Measurements from ENCODE around the gene SLC22A16. TPM values are rescaled to one million over a fixed set of nuclear protein-coding genes. Genes with fewer than 3 reads are reported as not detected.
"Not testable (repeated sequence)": the region's sequence is repeated elsewhere in the genome, so short reads cannot be mapped to it uniquely, and the experiment has no call there.

SLC22A16 gene
- total and polyA plus RNA-seq, 2 experiments from 2014 or later: not detected

DNA sequence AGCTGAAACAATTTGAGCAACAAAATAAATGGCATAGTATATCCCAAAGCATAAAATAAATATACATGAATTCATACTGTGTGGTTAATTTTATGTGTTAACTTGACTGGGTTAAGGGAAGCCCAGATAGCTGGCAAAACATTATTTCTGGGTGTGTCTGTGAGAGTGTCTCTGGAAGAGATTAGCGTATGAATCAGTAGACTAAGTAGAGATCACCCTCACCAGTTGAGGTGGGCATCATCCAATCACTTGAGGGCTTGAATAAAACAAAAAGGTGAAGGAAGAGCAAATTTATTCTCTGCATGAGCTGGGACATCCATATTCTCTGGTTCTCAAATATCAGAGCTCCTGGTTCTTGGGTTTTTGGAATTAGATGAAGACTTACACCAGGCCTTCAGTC lies 17.9 kb downstream of the SLC22A16 start:
- DNase-seq (ENCODE audit: low read depth in 1 of 2, low spot score in 1 of 2): no peak
- Histone ChIP-seq H3K27ac (no peak overlapping the region), H3K27me3 (no peaks in the 10 kb centered on the region), H3K4me3 (no peak overlapping the region), H3K36me3 (no peaks in the 10 kb centered on the region), H3K4me1 (ENCODE audit: low read depth) (no peaks in the 10 kb centered on the region), H3K9me3 (ENCODE audit: low read depth) (no peaks in the 10 kb centered on the region)
- TF ChIP-seq, protein P1, sequence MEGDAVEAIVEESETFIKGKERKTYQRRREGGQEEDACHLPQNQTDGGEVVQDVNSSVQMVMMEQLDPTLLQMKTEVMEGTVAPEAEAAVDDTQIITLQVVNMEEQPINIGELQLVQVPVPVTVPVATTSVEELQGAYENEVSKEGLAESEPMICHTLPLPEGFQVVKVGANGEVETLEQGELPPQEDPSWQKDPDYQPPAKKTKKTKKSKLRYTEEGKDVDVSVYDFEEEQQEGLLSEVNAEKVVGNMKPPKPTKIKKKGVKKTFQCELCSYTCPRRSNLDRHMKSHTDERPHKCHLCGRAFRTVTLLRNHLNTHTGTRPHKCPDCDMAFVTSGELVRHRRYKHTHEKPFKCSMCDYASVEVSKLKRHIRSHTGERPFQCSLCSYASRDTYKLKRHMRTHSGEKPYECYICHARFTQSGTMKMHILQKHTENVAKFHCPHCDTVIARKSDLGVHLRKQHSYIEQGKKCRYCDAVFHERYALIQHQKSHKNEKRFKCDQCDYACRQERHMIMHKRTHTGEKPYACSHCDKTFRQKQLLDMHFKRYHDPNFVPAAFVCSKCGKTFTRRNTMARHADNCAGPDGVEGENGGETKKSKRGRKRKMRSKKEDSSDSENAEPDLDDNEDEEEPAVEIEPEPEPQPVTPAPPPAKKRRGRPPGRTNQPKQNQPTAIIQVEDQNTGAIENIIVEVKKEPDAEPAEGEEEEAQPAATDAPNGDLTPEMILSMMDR (IDR thresholded peaks at IDR 0.05; ENCODE audit: low read depth, low read length): no peak

DNA sequence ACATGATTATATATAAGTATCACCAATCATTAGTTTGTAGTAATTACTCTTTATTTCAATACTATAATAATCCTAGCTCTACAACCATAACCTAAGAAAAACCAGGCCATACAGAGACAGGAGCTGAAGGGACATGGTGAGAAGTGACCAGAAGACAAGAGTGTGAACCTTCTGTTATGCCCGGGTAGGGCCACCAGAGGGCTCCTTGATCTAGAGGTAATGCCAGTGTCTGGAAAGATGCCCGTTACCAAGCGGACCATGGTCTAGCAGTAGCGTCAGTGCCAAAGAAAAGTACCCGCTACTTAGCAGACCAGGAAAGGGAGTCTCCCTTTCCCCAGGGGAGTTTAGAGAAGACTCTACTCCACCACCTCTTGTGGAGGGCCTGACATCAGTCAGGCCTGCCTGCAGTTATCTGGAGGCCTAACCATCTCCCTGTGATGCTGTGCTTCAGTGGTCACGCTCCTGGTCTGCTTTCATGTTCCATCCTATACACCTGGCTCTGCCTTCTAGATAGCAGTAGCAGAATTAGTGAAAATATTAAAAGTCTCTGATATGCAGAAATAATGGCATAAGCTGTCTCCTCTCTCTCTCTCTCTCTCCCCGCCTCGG lies 18.7 kb downstream of the SLC22A16 start:
- TF ChIP-seq, protein P1 (IDR thresholded peaks at IDR 0.05; ENCODE audit: low read depth, low read length): peak; percentile 48
- DNase-seq (ENCODE audit: low read depth in 1 of 2, low spot score in 1 of 2): peak in 1 of 2 donors; percentile 58
- not testable (repeated sequence) for H3K4me3 ChIP-seq; H3K4me1 ChIP-seq (ENCODE audit: low read depth); H3K36me3 ChIP-seq; H3K27ac ChIP-seq; H3K27me3 ChIP-seq; H3K9me3 ChIP-seq (ENCODE audit: low read depth)

DNA sequence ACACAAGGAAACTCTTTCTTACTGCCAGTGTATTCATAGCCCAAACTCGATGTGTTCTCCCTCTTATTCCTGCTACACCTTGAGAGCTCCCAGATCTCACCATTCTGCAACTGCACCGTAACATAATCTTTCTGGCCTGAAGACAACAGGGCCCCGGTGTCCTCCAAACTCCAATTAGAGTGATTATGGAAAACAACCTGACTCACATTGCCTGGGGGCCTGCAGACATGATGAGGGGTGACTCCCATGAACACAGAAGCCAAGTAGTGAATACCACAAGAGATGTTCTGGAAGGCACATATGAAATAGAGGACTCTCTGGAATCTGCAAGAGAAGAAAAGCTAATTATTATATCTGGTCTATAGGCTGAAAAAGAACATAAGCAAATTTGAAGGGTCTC lies 19.7 kb downstream of the SLC22A16 start:
- DNase-seq (ENCODE audit: low read depth in 1 of 2, low spot score in 1 of 2): no peak
- Histone ChIP-seq H3K4me3 (no peak overlapping the region), H3K36me3 (no peaks in the 10 kb centered on the region), H3K27ac (no peak overlapping the region), H3K27me3 (no peaks in the 10 kb centered on the region), H3K9me3 (ENCODE audit: low read depth) (no peaks in the 10 kb centered on the region), H3K4me1 (ENCODE audit: low read depth) (peaks cover 4% of the 10 kb centered on the region)
- TF ChIP-seq, protein P1 (IDR thresholded peaks at IDR 0.05; ENCODE audit: low read depth, low read length): no peak

DNA sequence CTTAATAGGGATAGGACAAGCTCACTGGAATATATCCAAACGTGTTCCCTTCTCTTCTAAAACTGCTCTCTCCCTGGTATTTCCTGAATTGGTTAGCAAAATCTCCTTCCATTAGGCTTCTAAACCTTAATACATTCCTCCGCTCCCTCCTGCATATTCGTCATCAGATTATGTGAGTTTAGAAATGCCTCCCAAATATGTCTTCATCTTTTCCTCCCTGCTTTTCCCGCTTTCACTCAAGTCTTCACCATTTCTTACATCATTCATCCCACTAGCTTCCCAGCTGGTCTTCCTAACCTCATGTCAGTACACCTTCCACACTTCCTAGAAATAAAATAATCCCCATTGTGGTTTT lies 26.9 kb downstream of the SLC22A16 start:
- no peak overlapping the region for H3K4me3 ChIP-seq
- TF ChIP-seq, protein P1 (IDR thresholded peaks at IDR 0.05; ENCODE audit: low read depth, low read length): no peak
- no peak overlapping the region for H3K27ac ChIP-seq
- no peaks in the 10 kb centered on the region for H3K27me3 ChIP-seq
- DNase-seq (ENCODE audit: low read depth in 1 of 2, low spot score in 1 of 2): peak in 1 of 2 donors; percentile 60
- H3K9me3 ChIP-seq (ENCODE audit: low read depth): no peaks in the 10 kb centered on the region
- H3K36me3 ChIP-seq: no peaks in the 10 kb centered on the region
- H3K4me1 ChIP-seq (ENCODE audit: low read depth): peaks cover 4% of the 10 kb centered on the region

DNA sequence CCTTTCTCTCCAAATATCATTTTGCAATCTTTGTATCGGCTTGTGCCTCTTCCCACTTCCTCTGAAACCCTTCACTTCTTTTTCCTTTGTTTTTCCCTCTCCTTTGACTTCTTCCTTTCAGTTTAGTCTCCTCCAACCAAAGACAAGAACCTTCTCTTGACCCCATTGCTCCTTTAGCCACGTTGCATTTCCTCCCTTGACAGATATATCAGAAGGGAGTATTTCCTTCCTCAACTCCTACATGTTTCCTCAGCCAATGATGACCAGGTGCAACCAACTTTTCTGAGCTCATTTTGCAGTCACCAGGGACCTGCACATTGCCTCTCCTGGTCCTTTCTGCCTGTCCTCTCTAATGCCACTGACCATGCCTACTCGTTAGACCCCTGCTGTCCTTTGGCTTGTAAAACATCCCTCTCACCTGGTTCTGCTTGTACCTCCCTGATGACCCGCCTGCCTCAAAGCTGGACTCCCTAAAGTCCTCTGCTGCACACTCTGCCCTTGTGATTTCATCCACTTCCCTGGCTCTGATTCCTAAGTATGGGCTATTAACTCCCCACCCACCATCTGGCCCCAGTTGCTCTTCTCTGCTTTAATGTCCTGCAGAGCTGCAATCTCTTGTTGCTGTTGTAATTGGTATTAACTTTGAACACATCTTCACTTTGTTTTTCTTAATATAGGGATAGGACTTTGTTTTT lies 27.4 kb downstream of the SLC22A16 start:
- Histone ChIP-seq H3K27ac (no peak overlapping the region), H3K9me3 (ENCODE audit: low read depth) (no peaks in the 10 kb centered on the region), H3K4me3 (no peak overlapping the region), H3K36me3 (no peaks in the 10 kb centered on the region), H3K27me3 (no peaks in the 10 kb centered on the region), H3K4me1 (ENCODE audit: low read depth) (peaks cover 4% of the 10 kb centered on the region)
- no peak for DNase-seq (ENCODE audit: low read depth in 1 of 2, low spot score in 1 of 2)
- TF ChIP-seq, protein P1 (IDR thresholded peaks at IDR 0.05; ENCODE audit: low read depth, low read length): no peak

Measured in cardiac muscle cell (in vitro differentiated cells and primary cell).